Loucy (cell line): ENCODE results near the gene BCAR3.

Experiments used
- EZH2phosphoT487 ChIP-seq: fragments of 200-600 bp; IDR thresholded peaks from 2 replicates; pipeline ENCODE4 v1.6.1; 2018; ENCODE audit warnings: antibody characterized with exemption, mild to moderate bottlenecking, moderate library complexity, borderline replicate concordance
- TF ChIP-seq, protein P1 (sequence below): fragments of 200-600 bp; sonication (generic); conservative IDR thresholded peaks from 2 replicates; pipeline ENCODE4 v1.5.1; 2014; ENCODE audit warnings: mild to moderate bottlenecking, antibody characterized with exemption, low read length

DNA sequence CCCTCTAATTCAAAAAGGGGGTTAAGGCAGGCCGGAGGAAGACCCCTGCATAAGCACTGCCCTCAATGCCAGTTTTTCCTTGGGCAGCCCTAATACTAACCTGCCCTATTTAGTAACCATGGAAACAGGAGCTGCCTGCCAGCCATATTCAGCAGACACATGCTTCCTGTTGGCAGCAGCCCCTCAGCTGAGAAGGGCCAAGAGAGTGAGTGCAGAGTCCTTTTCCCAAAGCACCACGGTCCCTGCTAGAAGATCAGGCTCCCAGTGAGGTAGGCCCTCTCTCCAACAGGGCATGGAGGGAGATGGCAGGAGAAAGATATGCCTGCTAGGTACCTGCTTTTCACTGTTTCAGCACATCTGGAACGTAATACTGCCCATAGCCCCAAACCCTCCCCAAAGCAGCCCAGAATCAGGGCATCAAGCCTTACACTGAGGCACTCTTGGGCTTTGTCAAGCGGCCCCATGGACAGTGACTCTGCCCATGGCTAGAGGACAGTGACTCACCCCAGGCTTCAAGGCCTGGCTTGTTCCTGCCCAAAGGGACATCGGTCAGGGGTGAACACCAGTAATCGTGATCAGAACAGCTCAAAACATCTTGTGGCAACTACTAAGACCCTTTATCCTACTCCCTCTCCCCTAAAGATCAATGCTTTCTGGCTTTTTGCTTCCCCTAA, 64.5 kb downstream of the BCAR3 start:
- TF ChIP-seq, protein P1, sequence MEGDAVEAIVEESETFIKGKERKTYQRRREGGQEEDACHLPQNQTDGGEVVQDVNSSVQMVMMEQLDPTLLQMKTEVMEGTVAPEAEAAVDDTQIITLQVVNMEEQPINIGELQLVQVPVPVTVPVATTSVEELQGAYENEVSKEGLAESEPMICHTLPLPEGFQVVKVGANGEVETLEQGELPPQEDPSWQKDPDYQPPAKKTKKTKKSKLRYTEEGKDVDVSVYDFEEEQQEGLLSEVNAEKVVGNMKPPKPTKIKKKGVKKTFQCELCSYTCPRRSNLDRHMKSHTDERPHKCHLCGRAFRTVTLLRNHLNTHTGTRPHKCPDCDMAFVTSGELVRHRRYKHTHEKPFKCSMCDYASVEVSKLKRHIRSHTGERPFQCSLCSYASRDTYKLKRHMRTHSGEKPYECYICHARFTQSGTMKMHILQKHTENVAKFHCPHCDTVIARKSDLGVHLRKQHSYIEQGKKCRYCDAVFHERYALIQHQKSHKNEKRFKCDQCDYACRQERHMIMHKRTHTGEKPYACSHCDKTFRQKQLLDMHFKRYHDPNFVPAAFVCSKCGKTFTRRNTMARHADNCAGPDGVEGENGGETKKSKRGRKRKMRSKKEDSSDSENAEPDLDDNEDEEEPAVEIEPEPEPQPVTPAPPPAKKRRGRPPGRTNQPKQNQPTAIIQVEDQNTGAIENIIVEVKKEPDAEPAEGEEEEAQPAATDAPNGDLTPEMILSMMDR: no peak
- TF ChIP-seq EZH2phosphoT487: no peak
